ENCODE measurements around the gene DUS4L.

GRCh38 chr7:107613439-107613838, 49.7 kb downstream of the DUS4L start:
- TF ChIP-seq POLR2A (IDR thresholded peaks at IDR 0.05; ENCODE audit: low read depth, low read length) = no peak
- no peak for TF ChIP-seq POLR2AphosphoS5 (IDR thresholded peaks at IDR 0.05; ENCODE audit: low read depth, low read length)
- no peak for TF ChIP-seq TAF1 (IDR thresholded peaks at IDR 0.05; ENCODE audit: low read depth, low read length)
- no peak for TF ChIP-seq POU2F2 (IDR thresholded peaks at IDR 0.05; ENCODE audit: low read depth, low read length)
- no peak for TF ChIP-seq SPI1 (IDR thresholded peaks at IDR 0.05; ENCODE audit: low read depth, low read length)

Data from GM12891 (cell line).